B cell (primary cell): Measurements from ENCODE around the gene KLK1. TPM values are rescaled to one million over a fixed set of nuclear protein-coding genes. Genes with fewer than 3 reads are reported as not detected.

Source experiments
- ATAC-seq: fragments of 200-7000 bp; cut with Tn5 transposase; one replicate; pipeline ENCODE4 v1.10.0; 2021; ENCODE audit warnings: low read depth, mild to moderate bottlenecking, moderate number of reproducible peaks, moderate library complexity
- CTCF ChIA-PET: fragments of 350-600 bp; sonication (Branson Sonifier 250); formaldehyde crosslinking; loops from one replicate; lab custom pipeline; 2021; ENCODE audit warnings: antibody characterized with exemption, inconsistent platforms; lab: Charles Lee
- POLR2A ChIA-PET: fragments of 350-600 bp; sonication (Branson Sonifier 250); formaldehyde crosslinking; loops from one replicate; lab custom pipeline; 2021; ENCODE audit warnings: antibody characterized with exemption; lab: Charles Lee
- DNase-seq: peaks from one replicate; pipeline ENCODE4 v3.0.0; 2013
- H2AFZ ChIP-seq: 2 replicates; pipeline ENCODE4 v1.6.1; 2012; ENCODE audit warnings: mild to moderate bottlenecking, low read depth, low read length; ENCODE audit not compliant: insufficient read depth, poor library complexity, severe bottlenecking
- H3K27ac ChIP-seq, 2 donors: 1 replicate in 1 of 2; 2 replicates in 1 of 2; pipeline ENCODE4 v1.5.1; 2012 to 2013; ENCODE audit warnings: low read length in 2 of 2, mild to moderate bottlenecking in 2 of 2, moderate library complexity in 1 of 2
- H3K27me3 ChIP-seq, 4 experiments: fragments of 200-600 bp in 1 of 4; sonication (generic) in 1 of 4; replicated peaks in 1 of 4; 1 replicate in 2 of 4; 2 replicates in 2 of 4; pipeline versions ENCODE4 v1.6.1 to v1.7.0; 2013 to 2016; ENCODE audit warnings: low read length in 3 of 4, mild to moderate bottlenecking in 2 of 4, mixed read lengths in 1 of 4, moderate library complexity in 1 of 4; ENCODE audit not compliant: insufficient read depth in 4 of 4, control insufficient read depth in 3 of 4; ENCODE audit errors: control extremely low read depth in 1 of 4
- H3K36me3 ChIP-seq, 2 experiments: replicated peaks in 1 of 2; 1 replicate in 1 of 2; 2 replicates in 1 of 2; pipeline versions ENCODE4 v1.6.1 to v1.7.1; 2013; ENCODE audit warnings: low read length in 1 of 2; ENCODE audit not compliant: insufficient read depth in 2 of 2, control insufficient read depth in 1 of 2; ENCODE audit errors: control extremely low read depth in 1 of 2, extremely low read depth in 1 of 2
- H3K4me1 ChIP-seq, 2 donors: fragments of 200-600 bp in 1 of 2; sonication (generic) in 1 of 2; 1 replicate in 1 of 2; 2 replicates in 1 of 2; pipeline versions ENCODE4 v1.5.1 to v1.6.1; 2013 to 2017; ENCODE audit warnings: low read length in 2 of 2; ENCODE audit not compliant: control insufficient read depth in 2 of 2, insufficient read depth in 2 of 2
- H3K4me2 ChIP-seq: replicated peaks from 2 replicates; pipeline ENCODE3; 2012; ENCODE audit warnings: mild to moderate bottlenecking, low read depth, low read length; ENCODE audit not compliant: poor library complexity, severe bottlenecking
- H3K4me3 ChIP-seq, 5 experiments: fragments of 200-600 bp in 1 of 5; sonication (generic) in 1 of 5; 1 replicate in 3 of 5; 2 replicates in 2 of 5; pipeline versions ENCODE4 v1.5.1 to v1.7.0; 2011 to 2016; ENCODE audit warnings: low read length in 4 of 5, mild to moderate bottlenecking in 4 of 5, low read depth in 2 of 5, control low read depth in 1 of 5, moderate library complexity in 1 of 5; ENCODE audit not compliant: insufficient read depth in 1 of 5; ENCODE audit errors: control extremely low read depth in 1 of 5, extremely low read depth in 1 of 5
- H3K79me2 ChIP-seq: fragments of 200-600 bp; sonication (generic); one replicate; pipeline ENCODE4 v1.6.0; 2016; ENCODE audit warnings: low read length; ENCODE audit not compliant: control insufficient read depth, insufficient read depth
- H3K9ac ChIP-seq: fragments of 200-600 bp; sonication (generic); 2 replicates; pipeline ENCODE4 v1.6.1; 2017; ENCODE audit warnings: mild to moderate bottlenecking, low read length, moderate library complexity
- H3K9me3 ChIP-seq, 3 donors: one replicate each; pipeline versions ENCODE4 v1.6.1 to v1.7.1; 2013; ENCODE audit warnings: low read length in 2 of 3; ENCODE audit not compliant: control insufficient read depth in 2 of 3, insufficient read depth in 1 of 3; ENCODE audit errors: control extremely low read depth in 1 of 3
- H4K20me1 ChIP-seq: 2 replicates; pipeline ENCODE4 v1.6.0; 2012; ENCODE audit warnings: mild to moderate bottlenecking, low read length; ENCODE audit not compliant: insufficient read depth, control insufficient read depth, poor library complexity, severe bottlenecking
- H3K27ac Mint-ChIP-seq: one replicate; pipeline ENCODE4 v1.8.0; 2021; ENCODE audit warnings: mixed read lengths
- H3K27me3 Mint-ChIP-seq: one replicate; pipeline ENCODE4 v1.8.0; 2021; ENCODE audit warnings: mixed read lengths
- H3K4me1 Mint-ChIP-seq: one replicate; pipeline ENCODE4 v1.8.0; 2021; ENCODE audit warnings: mixed read lengths
- H3K4me3 Mint-ChIP-seq: one replicate; pipeline ENCODE4 v1.8.0; 2021; ENCODE audit warnings: mixed read lengths
- H3K9me3 Mint-ChIP-seq: one replicate; pipeline ENCODE4 v1.8.0; 2022; ENCODE audit warnings: mixed read lengths; ENCODE audit not compliant: insufficient read depth
- CTCF ChIP-seq: fragments of 200-600 bp; IDR thresholded peaks from one replicate; pipeline ENCODE4 v1.8.0; 2022; ENCODE audit warnings: antibody characterized with exemption, mild to moderate bottlenecking
- EZH2 ChIP-seq: IDR thresholded peaks from 2 replicates; pipeline ENCODE4 v1.6.1; 2012; ENCODE audit warnings: borderline replicate concordance, low read depth, mild to moderate bottlenecking, moderate library complexity, low read length; ENCODE audit not compliant: insufficient read depth, poor library complexity, severe bottlenecking
- WGBS: methylation state at CpG from one replicate; pipeline ENCODE4 v1.1.5; 2013; ENCODE audit warnings: missing lambda C conversion rate; ENCODE audit not compliant: insufficient coverage; 5-methylcytosine and 5-hydroxymethylcytosine counted together
- intact Hi-C: fragments of 100-400 bp; cut with micrococcal nuclease; formaldehyde crosslinking; loops from one replicate; pipeline ENCODE4 v1.10.0; 2022
- polyA plus RNA-seq: library from polyadenylated mRNA; depleted of rRNA; stranded (reverse); fragments of >200 nt; gene quantifications from 2 replicates; pipeline ENCODE4 v1.2.3, GENCODE V29; 2012
- total RNA-seq, 2 donors: library from RNA; stranded (reverse); fragments of 120-200 nt in 1 of 2; gene quantifications; 1 replicate in 1 of 2; 2 replicates in 1 of 2; pipeline versions ENCODE4 v1.2.3 to v1.2.4, GENCODE V29; 2013 to 2022

Gene KLK1
- total and polyA plus RNA-seq, 2 donors (not counting 1 experiment from before 2014, with no cell fraction given) = 9.5 to 15.2 TPM

GRCh38 chr19:50870417-50871089 lies 47.0 kb upstream of the KLK1 start:
- Mint-ChIP-seq H3K4me1 (no peaks in the 10 kb centered on the region), H3K9me3 (no peaks in the 10 kb centered on the region), H3K4me3 (no peak overlapping the region), H3K27me3 (peaks cover 48% of the 10 kb centered on the region), H3K27ac (no peak overlapping the region)
- Histone ChIP-seq H3K4me1 (peaks cover 0 to 9% of the 10 kb centered on the region in 2 donors), H3K36me3 (no peaks in the 10 kb centered on the region), H3K27ac (no peak overlapping the region), H3K27me3 (peaks cover 0 to 13% (median 5%) of the 10 kb centered on the region in 4 experiments), H3K4me2 (no peak overlapping the region), H3K9ac (no peak overlapping the region), H3K9me3 (peaks cover 0 to 8% (median 0%) of the 10 kb centered on the region in 3 donors), H4K20me1 (no peaks in the 10 kb centered on the region), H3K79me2 (no peaks in the 10 kb centered on the region), H2AFZ (no peak overlapping the region), H3K4me3 (no peak overlapping the region)
- no peak for TF ChIP-seq EZH2
- ChIA-PET POLR2A (no interaction called here), CTCF (no interaction called here)
- no peak for DNase-seq
- no peak for ATAC-seq
- intact Hi-C loops = no loop called here
- 55% methylated on average over 23 of the region's 26 CpGs for WGBS

- WGBS = 90% methylated on average over 3 of the region's 4 CpGs
- H3K27me3 ChIP-seq = peaks cover 0 to 10% (median 5%) of the 10 kb centered on the region in 4 experiments
These were observed 45.9 kb upstream of the KLK1 start for GRCh38 chr19:50869479-50869878.

More at GRCh38 chr19:50869479-50869878, 45.9 kb upstream of the KLK1 start:
- Histone ChIP-seq H3K4me2 (no peak overlapping the region), H3K79me2 (no peaks in the 10 kb centered on the region), H2AFZ (no peak overlapping the region), H3K36me3 (no peaks in the 10 kb centered on the region), H4K20me1 (no peaks in the 10 kb centered on the region), H3K9me3 (peaks cover 0 to 8% (median 0%) of the 10 kb centered on the region in 3 donors), H3K9ac (no peak overlapping the region), H3K4me1 (no peaks in the 10 kb centered on the region), H3K27ac (no peak overlapping the region), H3K4me3 (no peak overlapping the region)
- ChIA-PET CTCF (no interaction called here), POLR2A (no interaction called here)
- ATAC-seq = no peak
- no peak for DNase-seq
- Mint-ChIP-seq H3K4me1 (no peaks in the 10 kb centered on the region), H3K27ac (no peak overlapping the region), H3K4me3 (no peak overlapping the region), H3K27me3 (peaks cover 52% of the 10 kb centered on the region), H3K9me3 (no peaks in the 10 kb centered on the region)
- intact Hi-C loops = no loop called here
- TF ChIP-seq CTCF (no peak), EZH2 (no peak)
